Measurements from ENCODE around the gene AGBL3. TPM values are rescaled to one million over a fixed set of nuclear protein-coding genes. Genes with fewer than 3 reads are reported as not detected.

Gene AGBL3
- total and polyA plus RNA-seq, 2 of the 8 experiments (the other 6 are each of a cell fraction or from before 2014, with no cell fraction given), result 1.1 to 1.9 TPM

- DNase-seq (ENCODE audit: low read depth in 1 of 2, low spot score in 2 of 2), result no peak
- no peak overlapping the region for H2BK120ac ChIP-seq (replicated peaks; ENCODE audit: low read depth, low read length)
- no peaks in the 10 kb centered on the region for H3K23me2 ChIP-seq (ENCODE audit: low read depth, low read length)
- peaks cover 0 to 6% of the 10 kb centered on the region in 2 experiments; a peak in 1 of 4 replicates for H3K9me3 ChIP-seq (ENCODE audit: insufficient read depth in 2 of 2, low read depth in 1 of 2, low read length in 1 of 2)
- H4K5ac ChIP-seq (ENCODE audit: insufficient read length, low read depth, low read length), result no peak overlapping the region
- H3K4ac ChIP-seq (replicated peaks; ENCODE audit: insufficient read length, low read depth, low read length), result no peak overlapping the region
- H2AK5ac ChIP-seq (ENCODE audit: low read depth, low read length), result no peak overlapping the region
- ChIA-PET CTCF (ENCODE audit: partially characterized antibody) (no interaction called here), POLR2A (ENCODE audit: partially characterized antibody) (no interaction called here)
- no peak overlapping the region for H4K8ac ChIP-seq (ENCODE audit: extremely low read depth, insufficient read depth, low read length)
- no peak overlapping the region for H3K27ac ChIP-seq (ENCODE audit: low read depth, low read length)
- no peak overlapping the region for H2AFZ ChIP-seq (ENCODE audit: low read length)
- no peak overlapping the region for H3K9ac ChIP-seq (replicated peaks in 1 of 4; ENCODE audit: extremely low read depth in 1 of 4, low read depth in 3 of 4, low read length in 3 of 4)
- no peak overlapping the region for H3K56ac ChIP-seq (replicated peaks; ENCODE audit: insufficient read length, low read depth, low read length)
- no peaks in the 10 kb centered on the region for H3K79me2 ChIP-seq (ENCODE audit: control insufficient read depth in 1 of 2, insufficient read depth in 2 of 2, low read length in 2 of 2)
- H3K4me2 ChIP-seq (ENCODE audit: insufficient read depth in 1 of 2, low read depth in 2 of 2, low read length in 2 of 2), result no peak overlapping the region
- no peak overlapping the region for H3K23ac ChIP-seq (ENCODE audit: insufficient read length)
- H3K4me1 ChIP-seq (replicated peaks in 1 of 4; ENCODE audit: control insufficient read depth in 3 of 4, insufficient read depth in 4 of 4, low read length in 3 of 4), result peaks cover 2 to 15% (median 11%) of the 10 kb centered on the region in 4 experiments; a peak in 5 of 7 replicates
- H2BK15ac ChIP-seq (ENCODE audit: low read length), result no peak overlapping the region
- H4K20me1 ChIP-seq (replicated peaks in 1 of 2; ENCODE audit: control insufficient read depth in 1 of 2, insufficient read depth in 2 of 2, low read length in 2 of 2), result no peaks in the 10 kb centered on the region
- H3K79me1 ChIP-seq (ENCODE audit: low read depth, low read length), result no peaks in the 10 kb centered on the region
- H3K36me3 ChIP-seq (ENCODE audit: control insufficient read depth in 2 of 4, insufficient read depth in 4 of 4, low read length in 3 of 4), result peaks cover 0 to 4% (median 0%) of the 10 kb centered on the region in 4 experiments; a peak in 2 of 8 replicates
- H2BK20ac ChIP-seq (ENCODE audit: low read length), result no peak overlapping the region
- H3K27me3 ChIP-seq (replicated peaks in 1 of 4; ENCODE audit: control insufficient read depth in 3 of 4, extremely low read depth in 1 of 4, insufficient read depth in 3 of 4, low read length in 3 of 4), result peaks cover 0 to 1% (median 0%) of the 10 kb centered on the region in 4 experiments; a peak in 1 of 7 replicates
- TF ChIP-seq KDM5A (IDR thresholded peaks at IDR 0.05; ENCODE audit: low read length) (no peak), JUND (IDR thresholded peaks at IDR 0.05; ENCODE audit: low read length) (no peak), RXRA (IDR thresholded peaks at IDR 0.05; ENCODE audit: insufficient read depth, low read depth, low read length) (no peak), SIN3A (conservative IDR thresholded peaks at IDR 0.05 in 1 of 2, IDR thresholded peaks at IDR 0.05 in 1 of 2; ENCODE audit: low read depth in 1 of 2, low read length in 2 of 2) (no peak)
- H2BK5ac ChIP-seq (ENCODE audit: low read depth, low read length), result no peak overlapping the region
- H3K4me3 ChIP-seq (ENCODE audit: extremely low read depth in 1 of 4, insufficient read depth in 2 of 4, low read depth in 3 of 4, low read length in 4 of 4), result no peak overlapping the region
- no peak overlapping the region for H4K91ac ChIP-seq (replicated peaks; ENCODE audit: insufficient read length, low read length)
- no peak overlapping the region for H3K14ac ChIP-seq (ENCODE audit: insufficient read length)
- no peak overlapping the region for H2BK12ac ChIP-seq (ENCODE audit: low read depth, low read length)
- H3K18ac ChIP-seq (ENCODE audit: extremely low read depth, low read length), result no peak overlapping the region
- FAIRE-seq, result no peak
- WGBS, 2 experiments (ENCODE audit: extremely low coverage in 1 of 2, insufficient coverage in 1 of 2, insufficient read length in 1 of 2, insufficient replicate concordance in 2 of 2, low coverage in 1 of 2, low lambda C conversion rate in 2 of 2, missing lambda C conversion rate in 1 of 2), result 93% methylated on average over 1 of the region's 1 CpG; no CpG with 5 or more reads in 1 of the 2 experiments
Observed at GRCh38 chr7:135074096-135074495, 87.8 kb downstream of the AGBL3 start.

Data from H1 (cell line).